Medulla oblongata (tissue), 1 donor: ENCODE results near the gene HHLA2.

Source experiments
- DNase-seq: peaks from one replicate; pipeline ENCODE4 v3.0.0-alpha.2; 2015; ENCODE audit errors: extremely low spot score

HHLA2 gene

DNA sequence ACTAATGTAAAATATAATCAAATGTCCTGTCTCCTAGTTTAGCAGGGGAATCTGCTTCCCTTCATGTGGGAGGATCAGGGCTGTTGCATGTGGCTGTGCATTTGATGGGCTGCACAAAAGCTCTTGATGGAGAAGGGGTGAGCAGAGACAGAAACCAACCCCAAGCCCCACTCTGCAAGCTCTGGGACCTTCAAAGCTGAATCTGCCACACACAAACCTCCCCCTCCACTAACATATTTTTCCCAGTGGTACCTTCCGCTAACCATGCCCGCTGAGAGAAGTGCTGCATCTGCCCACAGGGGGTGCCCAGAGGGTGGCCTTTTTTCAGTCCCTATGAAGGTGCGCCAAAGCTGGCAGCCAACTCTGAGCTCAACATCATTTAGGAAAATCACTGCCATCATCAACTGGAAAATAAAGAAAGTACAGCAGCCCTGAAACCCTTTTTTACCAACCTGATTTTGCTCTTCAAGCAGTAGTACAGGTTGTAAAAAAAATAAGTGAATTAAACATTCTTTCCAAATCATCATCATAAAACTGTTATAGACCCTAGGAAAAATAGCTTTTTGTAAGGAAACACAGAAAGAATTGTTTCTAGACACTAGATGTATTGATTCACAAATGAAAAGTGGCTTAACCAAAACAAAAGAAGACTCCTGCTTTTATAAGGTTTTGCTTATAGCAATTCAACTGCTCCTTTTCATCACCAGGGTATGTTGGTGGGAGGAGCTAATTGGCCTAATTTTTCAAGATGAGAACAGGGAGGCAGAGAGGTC is 97.0 kb downstream of the HHLA2 start:
- no peak for DNase-seq

DNA sequence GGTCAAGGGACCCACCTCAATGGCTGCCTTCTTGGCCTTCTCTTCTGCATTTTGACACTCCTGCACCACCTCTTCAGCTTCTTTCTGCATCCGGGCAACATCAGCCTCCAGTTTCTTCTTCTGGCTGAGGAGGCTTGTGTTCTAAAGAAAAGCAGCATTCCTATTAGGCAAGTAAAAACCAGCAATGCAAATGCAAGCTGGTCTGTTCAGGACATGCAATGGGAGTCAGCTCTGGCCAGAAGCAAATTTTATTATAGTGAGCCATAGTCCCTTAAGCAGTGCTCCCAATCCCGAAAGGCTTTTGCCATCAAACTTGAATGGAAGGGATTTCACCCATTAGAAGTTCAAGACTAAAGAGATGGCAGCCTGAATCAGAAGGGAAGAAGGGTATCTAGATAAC is 97.7 kb downstream of the HHLA2 start:
- no peak for DNase-seq

DNA sequence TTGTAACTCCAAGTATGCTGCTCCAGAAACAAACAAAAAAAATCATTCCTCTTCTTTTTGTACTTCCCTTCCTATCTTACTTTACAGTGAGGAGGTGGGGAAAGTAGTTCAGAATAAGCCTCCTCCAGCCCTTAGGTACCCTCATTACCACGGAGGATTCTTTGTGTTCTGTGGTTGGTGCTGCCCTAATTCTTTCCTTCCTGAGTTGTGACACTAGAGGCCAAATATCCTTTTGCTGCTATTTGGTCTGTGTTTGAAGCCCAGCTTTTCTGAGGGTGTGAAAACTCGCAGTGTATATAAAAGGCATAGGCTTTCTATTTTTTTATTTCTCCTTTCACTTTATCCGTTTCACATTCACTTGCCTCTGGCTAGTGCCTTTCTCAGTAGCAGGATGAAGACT is 98.2 kb downstream of the HHLA2 start:
- no peak for DNase-seq

DNA sequence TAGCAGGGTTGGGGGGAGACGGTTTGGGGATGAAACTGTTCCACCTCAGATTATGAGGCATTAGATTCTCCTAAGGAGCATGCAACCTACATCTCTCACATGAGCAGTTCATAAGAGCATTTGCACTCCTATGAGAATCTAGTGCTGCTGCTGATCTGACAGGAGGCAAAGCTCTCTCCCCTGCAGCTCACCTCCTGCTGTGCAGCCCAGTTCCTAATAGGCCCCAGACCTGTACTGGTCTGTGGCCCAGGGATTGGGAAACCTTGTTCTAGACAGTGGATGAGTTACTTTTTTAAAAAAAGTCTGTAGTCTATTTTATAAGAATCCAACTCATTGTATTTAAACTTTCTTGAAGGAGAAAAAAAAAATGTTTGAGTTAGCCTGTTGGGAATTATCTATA is 100.0 kb downstream of the HHLA2 start:
- DNase-seq: no peak

DNA sequence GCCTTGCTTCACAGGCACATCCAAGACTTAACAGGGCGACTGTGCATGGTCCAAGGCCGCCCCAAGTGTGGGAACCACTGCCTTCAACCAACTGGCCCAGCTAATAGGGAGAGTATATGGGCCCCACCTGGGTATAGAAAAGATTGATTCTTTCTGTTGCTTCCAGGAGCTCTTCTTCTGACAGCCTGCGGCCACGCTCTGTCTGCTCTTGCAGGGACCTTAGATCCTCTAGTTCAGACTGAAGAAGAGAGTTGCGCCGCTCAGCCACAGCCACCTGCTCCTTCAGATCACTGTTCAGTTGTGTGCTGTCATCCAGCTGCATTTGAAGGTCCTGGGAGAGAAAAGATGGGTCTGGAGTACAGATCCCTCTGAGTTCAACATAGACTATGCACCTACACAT is 102.2 kb downstream of the HHLA2 start:
- no peak for DNase-seq

DNA sequence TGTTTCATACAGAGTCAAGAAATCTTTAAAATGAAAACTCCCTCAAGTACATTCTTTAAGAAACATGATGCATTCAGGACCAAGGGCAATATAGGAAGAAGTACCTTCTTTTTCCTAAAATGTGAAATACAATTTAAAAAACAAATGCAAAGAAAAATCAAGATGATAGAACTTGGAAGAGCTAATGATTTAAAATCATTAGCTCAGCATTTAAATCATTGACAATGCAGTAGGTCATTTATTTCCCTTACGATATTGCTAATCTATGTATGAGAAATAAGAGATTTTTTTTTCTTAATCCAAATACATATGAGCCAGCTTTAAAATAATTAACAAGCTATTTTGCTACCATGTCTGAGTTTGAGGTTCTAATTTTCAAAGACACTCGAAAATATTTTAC is 105.5 kb downstream of the HHLA2 start:
- no peak for DNase-seq

DNA sequence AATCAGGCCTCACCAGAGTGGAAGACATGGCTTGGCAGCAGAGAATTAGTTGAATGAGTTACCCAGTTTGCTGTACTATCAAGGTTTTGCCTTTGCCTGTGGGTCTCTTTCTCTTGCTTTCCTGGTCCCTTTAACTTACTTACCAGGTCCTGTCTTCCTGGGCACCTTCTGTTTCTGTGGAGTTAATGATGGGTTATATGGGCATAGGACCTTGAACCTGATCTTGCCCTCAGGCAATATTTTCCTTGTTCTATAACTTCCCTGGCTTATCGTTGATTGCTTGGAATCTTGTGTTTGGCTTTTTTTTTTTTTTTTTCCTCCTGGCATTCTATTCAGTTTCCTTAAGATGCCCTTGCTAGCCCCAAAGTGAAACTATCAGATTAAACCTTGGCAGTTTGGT is 106.8 kb downstream of the HHLA2 start:
- DNase-seq: no peak

DNA sequence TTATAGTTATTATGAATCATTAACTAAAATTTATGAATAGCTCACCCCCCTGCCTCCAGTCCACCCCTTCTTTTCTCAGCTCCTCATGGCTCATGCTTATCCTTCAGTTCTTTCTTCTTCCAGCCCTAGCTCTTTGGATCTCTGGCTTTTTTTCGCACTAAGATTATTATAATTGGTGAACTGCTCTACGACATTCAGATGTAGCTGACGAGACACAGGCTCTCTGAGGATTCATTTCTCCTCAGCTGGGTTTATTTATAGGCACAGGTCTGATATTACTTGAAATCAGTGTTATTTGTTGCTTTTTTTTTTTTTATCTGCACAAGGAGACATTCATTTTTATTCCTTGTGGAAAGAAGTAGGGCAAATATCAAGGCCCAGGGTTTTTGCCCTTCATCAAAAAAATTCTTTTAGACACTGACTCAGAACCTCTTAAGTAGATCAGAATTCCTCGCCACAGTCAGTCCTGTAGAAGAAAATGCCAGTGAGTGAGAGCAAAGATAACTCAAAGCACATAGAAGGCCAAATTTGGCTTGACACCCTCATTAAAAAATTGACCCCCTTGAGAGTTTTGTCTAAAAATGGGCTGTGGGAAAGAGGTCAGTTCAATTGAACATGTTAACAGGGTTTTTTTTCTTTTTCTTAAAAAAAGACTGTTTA is 107.5 kb downstream of the HHLA2 start:
- DNase-seq: no peak

DNA sequence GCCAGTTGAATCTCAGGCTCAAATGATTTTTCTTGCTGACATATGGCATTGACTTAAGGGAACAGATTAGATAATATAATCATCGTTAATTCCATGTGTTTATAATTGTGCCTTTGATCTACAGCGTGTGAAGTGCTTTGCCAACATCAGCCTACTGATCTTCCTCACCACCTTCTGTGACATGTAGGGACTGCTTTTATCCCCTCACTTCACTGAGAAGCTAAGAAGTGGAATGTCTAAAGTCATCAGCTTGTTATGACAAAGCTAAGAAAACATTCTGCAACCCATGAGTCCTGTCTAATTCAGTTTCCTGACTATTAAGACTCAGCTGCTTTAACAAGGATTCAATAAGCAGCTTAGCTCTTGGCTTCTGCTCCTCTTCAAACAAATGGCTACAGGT is 108.0 kb downstream of the HHLA2 start:
- no peak for DNase-seq

DNA sequence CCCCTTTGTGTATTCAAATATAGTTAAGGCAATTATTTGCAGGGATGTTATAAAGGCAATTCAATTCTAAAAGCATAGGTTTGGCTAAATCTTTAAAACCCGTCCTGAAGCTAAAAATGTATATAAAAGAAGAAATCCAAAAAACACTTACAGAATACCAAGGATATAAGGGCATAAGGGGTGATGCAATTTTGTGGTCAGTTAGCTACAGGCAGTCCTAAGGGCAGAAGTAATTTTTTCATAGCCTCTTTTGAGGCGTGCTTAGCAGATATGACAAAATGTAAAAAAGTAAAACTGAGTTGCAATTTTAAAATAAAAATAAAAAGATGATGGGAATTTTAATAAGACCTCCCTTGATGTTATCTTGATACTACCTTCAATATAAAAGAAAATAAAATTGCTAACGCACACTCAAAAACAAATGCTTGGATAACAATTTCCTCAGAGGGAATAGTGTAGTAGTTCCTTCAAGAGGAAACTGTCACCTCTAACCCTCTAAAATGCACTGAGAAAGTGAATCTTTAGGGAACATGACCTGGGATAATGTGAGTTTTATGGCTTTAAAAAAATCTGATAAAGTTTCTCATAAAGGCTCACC is 109.8 kb downstream of the HHLA2 start:
- DNase-seq: no peak

DNA sequence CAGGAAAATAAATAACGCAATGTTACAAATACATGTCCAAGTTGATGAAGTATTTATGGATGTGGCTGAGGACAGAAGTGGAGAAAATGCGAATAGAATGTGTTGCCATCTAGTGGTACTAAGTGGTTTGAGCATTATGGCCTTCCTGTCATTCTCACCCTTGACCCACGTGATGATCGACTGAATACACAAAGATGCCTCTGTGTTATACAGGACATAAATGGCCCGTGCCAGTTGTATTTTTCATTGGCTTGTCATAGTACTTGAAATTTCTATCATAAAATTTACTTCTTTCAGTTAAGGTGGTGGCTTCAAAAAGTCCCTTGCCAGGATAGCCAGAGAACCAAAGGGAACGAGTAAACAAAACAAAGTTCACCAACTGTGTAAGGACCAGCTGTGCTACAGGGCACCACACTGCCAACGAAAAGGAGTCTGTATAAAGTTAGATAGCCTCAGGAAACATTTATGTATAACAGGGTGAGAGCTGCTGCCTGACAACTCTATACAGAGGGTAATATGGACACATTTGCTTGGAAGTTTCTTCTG is 110.4 kb downstream of the HHLA2 start:
- peak; percentile 78 for DNase-seq

DNA sequence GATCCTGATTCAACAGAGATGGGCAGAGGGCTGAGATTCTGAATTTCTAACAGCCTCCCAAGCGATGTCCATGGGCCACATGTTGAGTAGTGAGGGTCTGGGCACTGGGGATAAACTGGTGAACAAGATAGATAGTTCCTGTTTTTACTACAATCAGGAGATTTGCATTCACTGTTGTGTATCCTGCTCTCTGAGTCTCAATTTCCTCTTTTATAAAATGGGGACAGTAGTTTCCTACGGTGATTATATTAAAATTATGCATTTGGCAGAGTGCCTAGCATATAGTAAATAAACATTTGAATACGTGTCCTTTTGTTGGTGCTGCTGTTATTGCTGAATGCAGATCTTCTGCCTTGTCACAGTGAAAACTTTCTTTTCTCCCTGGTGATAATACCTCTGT is 111.5 kb downstream of the HHLA2 start:
- no peak for DNase-seq

DNA sequence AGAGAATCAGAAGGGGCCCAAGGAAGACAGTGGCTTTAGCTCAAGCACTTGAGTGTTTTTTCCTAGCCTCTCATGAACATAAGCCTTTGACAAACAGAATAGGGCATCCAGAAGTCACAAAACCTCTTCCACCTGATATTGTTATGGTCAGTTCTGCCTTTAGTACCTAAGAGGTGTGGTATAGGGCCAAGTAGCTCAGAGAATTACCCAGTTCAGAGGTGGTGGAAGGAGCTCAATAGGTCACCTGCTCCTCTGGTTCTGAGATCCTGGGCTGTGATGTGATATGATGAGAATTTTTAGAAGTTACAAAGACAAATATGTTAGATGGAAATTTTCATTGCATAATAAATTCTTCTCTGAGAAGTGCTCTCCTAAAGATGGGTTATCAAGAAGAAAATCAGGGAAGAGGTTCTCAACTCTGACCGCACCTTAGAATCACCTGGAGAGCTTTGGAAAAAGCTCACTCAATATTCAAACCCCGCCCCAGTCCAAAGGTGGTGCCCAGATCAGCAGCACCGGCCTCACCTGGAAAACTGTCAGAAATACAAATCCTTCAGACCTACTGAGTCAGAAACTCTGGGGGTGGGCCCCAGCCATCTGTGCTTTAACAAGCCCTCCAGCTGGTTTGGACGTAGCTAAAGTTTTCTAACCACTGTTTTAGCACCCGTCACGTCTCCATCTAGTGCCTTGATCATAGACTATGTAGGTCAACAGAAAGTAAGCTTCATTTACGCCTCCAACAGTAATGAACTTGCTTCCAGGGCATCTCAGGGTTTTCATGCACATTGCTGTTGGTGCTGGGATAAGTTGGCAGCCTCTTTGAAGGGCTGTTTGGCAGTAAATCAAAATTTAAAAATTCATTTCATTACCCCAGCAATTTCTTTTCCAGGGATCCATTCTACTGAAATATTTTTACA is 112.8 kb downstream of the HHLA2 start:
- DNase-seq: no peak

DNA sequence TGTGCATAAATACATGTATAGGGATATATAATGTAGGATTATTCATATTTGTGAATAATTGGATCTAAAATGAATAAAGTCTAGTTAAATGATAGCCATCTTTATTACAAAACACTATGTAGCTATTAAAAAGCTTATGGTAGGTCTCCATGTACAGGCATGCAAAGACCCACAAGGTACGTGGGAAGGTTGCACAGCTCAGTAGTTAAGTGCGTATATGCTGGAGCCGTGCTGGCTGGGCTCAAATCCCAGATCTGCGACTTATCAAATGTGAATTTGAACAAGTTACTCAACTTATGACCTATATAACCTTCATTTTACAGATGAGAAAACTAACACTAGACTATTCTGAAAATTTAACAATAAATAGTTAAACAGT is 113.4 kb downstream of the HHLA2 start:
- no peak for DNase-seq

DNA sequence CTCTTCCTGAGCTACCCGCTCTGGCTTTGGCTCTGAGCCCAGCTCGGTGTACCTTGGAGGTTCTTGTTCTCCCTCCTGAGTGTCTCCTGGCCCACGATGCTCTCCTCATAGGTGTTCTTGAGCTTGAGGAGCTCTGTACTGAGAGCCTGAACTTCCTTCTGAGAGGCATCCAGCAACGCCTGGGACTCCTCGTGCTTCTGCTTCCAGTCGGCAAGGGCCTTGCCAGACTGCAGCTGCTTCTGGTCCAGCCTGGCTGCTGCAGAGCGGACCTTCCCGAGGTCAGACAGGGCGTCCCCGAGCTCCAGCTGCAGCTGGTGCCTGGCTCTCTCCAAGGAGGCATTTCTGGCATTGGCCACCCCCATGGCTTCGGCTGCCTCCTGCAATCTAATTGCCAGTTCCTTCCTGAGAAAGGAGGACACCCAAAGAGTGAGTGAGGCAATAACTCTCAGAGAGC is 114.2 kb downstream of the HHLA2 start:
- no peak for DNase-seq

DNA sequence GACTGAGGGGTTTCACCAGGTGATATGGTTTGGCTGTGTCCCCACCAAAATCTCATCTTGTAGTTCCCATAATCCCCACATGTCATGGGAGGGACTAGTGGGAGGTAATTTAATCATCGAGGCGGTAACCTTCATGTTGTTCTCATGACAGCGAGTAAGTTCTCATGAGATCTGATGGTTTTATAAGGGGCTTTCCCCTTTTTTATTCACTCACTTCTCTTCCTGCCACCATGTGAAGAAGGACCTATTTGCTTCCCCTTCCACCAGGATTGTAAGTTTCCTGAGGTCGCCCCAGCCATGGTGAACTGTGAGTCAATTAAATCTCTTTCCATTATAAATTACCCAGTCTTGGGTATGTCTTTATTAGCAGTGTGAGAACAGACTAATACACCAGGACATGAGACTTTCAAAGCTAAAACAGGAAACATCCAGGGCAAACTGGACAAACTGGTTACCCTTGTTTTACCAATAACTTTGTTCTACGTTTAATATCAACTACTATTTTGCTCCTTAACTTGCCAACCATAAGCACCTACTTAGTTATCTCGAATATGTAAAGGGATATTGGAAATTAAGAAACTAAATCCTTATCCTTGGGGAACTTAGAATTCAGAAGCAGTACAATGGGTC is 115.9 kb downstream of the HHLA2 start:
- DNase-seq: no peak

DNA sequence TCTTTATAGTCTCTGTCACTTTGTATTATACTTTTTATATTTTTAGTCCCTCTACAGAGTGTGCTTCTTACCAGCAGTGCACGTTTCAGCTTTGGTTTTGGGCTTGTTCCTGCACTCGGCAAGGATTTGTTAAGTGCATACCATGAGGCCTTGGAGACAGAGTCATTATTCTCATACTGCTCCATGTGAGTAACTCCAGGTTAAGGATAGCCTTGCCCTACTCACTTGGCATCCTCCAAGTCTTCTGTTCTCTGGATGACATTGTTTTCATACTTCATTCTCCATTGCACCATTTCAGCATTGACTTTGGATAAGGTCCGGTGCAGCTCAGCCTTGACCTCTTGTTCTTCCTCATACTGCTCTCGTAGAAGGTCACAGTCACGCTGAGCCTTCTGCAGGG is 117.7 kb downstream of the HHLA2 start:
- DNase-seq: no peak

DNA sequence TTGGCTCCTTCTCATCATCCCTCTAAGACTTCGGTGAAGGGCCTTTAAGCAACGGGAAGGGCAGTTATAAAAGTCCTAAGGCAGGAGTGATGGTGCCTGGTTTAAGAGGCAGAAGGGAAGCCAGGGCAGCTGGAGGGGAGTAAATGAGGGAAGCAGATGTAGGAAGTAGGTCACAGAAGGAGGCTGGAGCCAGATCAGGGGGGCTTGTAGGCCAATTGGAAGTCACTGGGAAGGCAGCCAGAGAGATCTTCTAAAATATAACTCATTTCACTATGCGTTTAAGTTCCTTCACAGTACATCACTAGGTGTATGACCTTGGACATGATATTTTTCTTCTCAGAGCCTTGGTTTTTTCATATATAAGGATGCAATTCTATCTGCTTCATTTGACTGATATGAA is 119.3 kb downstream of the HHLA2 start:
- DNase-seq: no peak

DNA sequence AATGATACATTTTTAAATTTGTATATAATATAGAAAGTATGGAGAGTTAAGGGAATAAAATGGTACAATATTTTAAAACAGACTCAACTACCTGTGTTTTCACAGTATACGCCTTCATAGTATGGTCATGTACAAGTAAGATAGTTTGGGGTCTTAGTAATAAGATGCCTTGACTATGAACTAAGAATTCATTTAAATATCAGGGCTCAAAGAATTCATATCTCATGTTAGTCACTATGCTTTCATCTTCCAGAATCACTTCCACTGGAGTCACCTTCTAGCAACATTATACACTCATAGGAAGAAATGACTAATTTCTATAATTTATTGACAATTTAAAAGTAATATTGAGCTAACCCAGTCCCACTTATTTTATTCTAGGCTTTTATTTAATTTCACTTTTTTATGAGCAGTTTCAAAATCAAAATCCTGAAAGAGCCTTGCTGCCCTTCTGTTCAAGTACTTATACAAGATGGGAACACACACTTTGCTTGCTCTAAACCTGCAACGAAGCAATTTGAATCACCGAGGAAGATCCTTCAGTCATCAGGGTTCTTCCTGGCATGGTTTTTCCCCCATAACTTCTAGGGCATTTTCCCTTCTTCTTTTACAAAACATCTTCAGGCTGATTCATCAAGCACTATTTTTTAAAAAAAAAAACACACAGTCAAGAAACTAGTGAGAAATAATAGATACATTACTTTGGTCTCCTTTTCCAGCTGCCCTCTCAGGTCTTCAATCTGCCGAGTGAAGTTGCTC is 119.9 kb downstream of the HHLA2 start:
- DNase-seq: no peak

DNA sequence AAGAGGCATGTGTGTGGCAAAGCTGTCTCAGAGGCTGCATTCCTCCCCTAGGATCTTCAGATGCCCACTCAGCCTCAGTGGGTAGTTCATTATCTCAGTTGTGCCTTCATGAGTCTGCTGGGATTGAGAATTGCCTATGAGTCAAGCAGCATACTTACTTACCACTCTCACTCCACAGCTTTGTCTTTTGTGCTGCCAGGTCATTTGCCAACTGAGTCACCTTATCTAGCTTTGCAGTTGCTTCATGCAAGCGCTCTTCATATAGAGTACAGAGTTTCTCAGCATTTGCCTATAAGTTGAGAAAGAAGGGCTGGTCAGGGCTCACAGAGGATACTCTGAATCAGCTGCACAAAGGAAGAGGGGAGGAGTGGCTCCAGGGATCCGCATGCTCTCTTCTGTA is 124.6 kb downstream of the HHLA2 start:
- DNase-seq: no peak
